SK-N-SH (cell line): ENCODE results near the gene MRPL21. TPM values are rescaled to one million over a fixed set of nuclear protein-coding genes. Genes with fewer than 3 reads are reported as not detected.

ENCODE experiments used
- CTCF ChIA-PET: fragments of 300-600, 350-600 bp; formaldehyde crosslinking; extraction: SDS; loops from one replicate; lab custom pipeline; 2021; lab: Yijun Ruan, JAX
- POLR2A ChIA-PET: fragments of 350-600 bp; sonication (Branson Sonifier 250); formaldehyde crosslinking; extraction: SDS; loops from one replicate; lab custom pipeline; 2020; ENCODE audit warnings: antibody characterized with exemption, inconsistent platforms; lab: Yijun Ruan, JAX
- DNase-seq: peaks from one replicate; pipeline ENCODE4 v3.0.0; 2012
- H2AFZ ChIP-seq: fragments of 200-600 bp; sonication (generic); 2 replicates; pipeline ENCODE4 v1.8.1; 2016; ENCODE audit warnings: antibody characterized with exemption, mild to moderate bottlenecking, low read depth
- H3F3A ChIP-seq: fragments of 200-600 bp; sonication (generic); replicated peaks from 2 replicates; pipeline ENCODE3; 2016; ENCODE audit warnings: antibody characterized with exemption, mild to moderate bottlenecking; ENCODE audit not compliant: insufficient read depth
- H3K27ac ChIP-seq, 2 experiments: fragments of 200-500 bp in 1 of 2; fragments of 200-600 bp in 1 of 2; sonication (Bioruptor generic) in 1 of 2; sonication (generic), shearing (Covaris generic) in 1 of 2; 2 replicates each; pipeline versions ENCODE4 v1.5.1 to v1.6.1; 2014 to 2016; ENCODE audit warnings: low read depth in 2 of 2, inconsistent platforms in 1 of 2, low read length in 1 of 2, mild to moderate bottlenecking in 1 of 2, mixed read lengths in 1 of 2
- H3K27me3 ChIP-seq: fragments of 200-600 bp; sonication (generic), shearing (Covaris generic); 2 replicates; pipeline ENCODE4 v1.6.1; 2016; ENCODE audit warnings: mixed run types; ENCODE audit not compliant: insufficient read depth
- H3K36me3 ChIP-seq, 2 experiments: fragments of 200-500 bp in 1 of 2; fragments of 200-600 bp in 1 of 2; sonication (Bioruptor generic) in 1 of 2; sonication (generic) in 1 of 2; replicated peaks in 1 of 2; 2 replicates each; pipeline versions ENCODE3 to v1.5.1; 2014 to 2016; ENCODE audit warnings: low read length in 1 of 2, mild to moderate bottlenecking in 1 of 2; ENCODE audit not compliant: insufficient read depth in 2 of 2, control insufficient read depth in 1 of 2
- H3K4me1 ChIP-seq, 2 experiments: fragments of 200-500 bp in 1 of 2; fragments of 200-600 bp in 1 of 2; sonication (Bioruptor generic) in 1 of 2; sonication (generic), shearing (Covaris generic) in 1 of 2; 2 replicates each; pipeline versions ENCODE4 v1.5.1 to v1.6.1; 2014 to 2016; ENCODE audit warnings: low read depth in 1 of 2, low read length in 1 of 2, mixed run types in 1 of 2; ENCODE audit not compliant: insufficient read depth in 2 of 2, control insufficient read depth in 1 of 2
- H3K4me2 ChIP-seq: fragments of 200-600 bp; sonication (generic), shearing (Covaris generic); 2 replicates; pipeline ENCODE4 v1.6.1; 2017; ENCODE audit warnings: mixed run types
- H3K4me3 ChIP-seq, 2 experiments: fragments of 200-500 bp in 1 of 2; fragments of 200-600 bp in 1 of 2; sonication (Bioruptor generic) in 1 of 2; sonication (generic), shearing (Covaris generic) in 1 of 2; 2 replicates each; pipeline versions ENCODE4 v1.5.1 to v1.8.1; 2014 to 2016; ENCODE audit warnings: low read depth in 2 of 2, inconsistent platforms in 1 of 2, low read length in 1 of 2, mild to moderate bottlenecking in 1 of 2, mixed read lengths in 1 of 2, moderate library complexity in 1 of 2
- H3K79me2 ChIP-seq: fragments of 200-600 bp; sonication (generic); 2 replicates; pipeline ENCODE4 v1.8.1; 2017; ENCODE audit warnings: mild to moderate bottlenecking; ENCODE audit not compliant: insufficient read depth
- H3K9ac ChIP-seq: fragments of 200-600 bp; sonication (generic); 2 replicates; pipeline ENCODE4 v1.6.1; 2017; ENCODE audit warnings: mixed run types
- H3K9me2 ChIP-seq: fragments of 200-600 bp; sonication (generic); 2 replicates; pipeline ENCODE4 v1.6.1; 2017; ENCODE audit warnings: mixed run types
- H3K9me3 ChIP-seq: fragments of 200-600 bp; sonication (generic); 2 replicates; pipeline ENCODE4 v1.6.1; 2017; ENCODE audit warnings: mixed run types, mild to moderate bottlenecking, moderate library complexity
- H4K20me1 ChIP-seq: fragments of 200-600 bp; sonication (generic); 2 replicates; pipeline ENCODE4 v1.6.1; 2017; ENCODE audit warnings: mild to moderate bottlenecking, mixed run types; ENCODE audit not compliant: insufficient read depth
- EP300 ChIP-seq, 2 experiments: IDR thresholded peaks; 2 replicates each; pipeline versions ENCODE4 v1.4.0 to v1.6.1; 2012; ENCODE audit warnings: borderline replicate concordance in 1 of 2, low read depth in 1 of 2, low read length in 1 of 2
- FOSL2 ChIP-seq: IDR thresholded peaks from 2 replicates; pipeline ENCODE4 v1.4.0; 2012; ENCODE audit warnings: low read depth, mild to moderate bottlenecking, moderate library complexity, borderline replicate concordance
- FOXM1 ChIP-seq: IDR thresholded peaks from 2 replicates; pipeline ENCODE4 v1.4.0; 2012; ENCODE audit warnings: low read depth, mild to moderate bottlenecking
- GABPA ChIP-seq: IDR thresholded peaks from 2 replicates; pipeline ENCODE4 v1.4.0; 2012; ENCODE audit warnings: low read depth, mild to moderate bottlenecking
- GATA2 ChIP-seq: sonication (generic); formaldehyde crosslinking; IDR thresholded peaks from 2 replicates; pipeline ENCODE4 v1.5.0; 2020; ENCODE audit warnings: mild to moderate bottlenecking, missing genetic modification reagents
- MAX ChIP-seq: IDR thresholded peaks from 2 replicates; pipeline ENCODE4 v1.4.0; 2012; ENCODE audit warnings: low read depth
- MXI1 ChIP-seq: IDR thresholded peaks from 2 replicates; pipeline ENCODE4 v1.6.1; 2012; ENCODE audit warnings: mild to moderate bottlenecking, low read depth, low read length, improper control_type of control experiment
- NFIC ChIP-seq: IDR thresholded peaks from 2 replicates; pipeline ENCODE4 v1.4.0; 2012; ENCODE audit warnings: borderline replicate concordance
- RAD21 ChIP-seq: IDR thresholded peaks from 2 replicates; pipeline ENCODE4 v1.6.1; 2012; ENCODE audit warnings: mild to moderate bottlenecking, low read length
- REST ChIP-seq: IDR thresholded peaks from 2 replicates; pipeline ENCODE4 v1.6.1; 2012; ENCODE audit warnings: mild to moderate bottlenecking, low read depth, low read length, moderate library complexity
- RFX5 ChIP-seq: IDR thresholded peaks from 2 replicates; pipeline ENCODE4 v1.6.1; 2012; ENCODE audit warnings: mild to moderate bottlenecking, improper control_type of control experiment, low read length
- SMC3 ChIP-seq: IDR thresholded peaks from 2 replicates; pipeline ENCODE4 v1.6.1; 2012; ENCODE audit warnings: low read depth, low read length, improper control_type of control experiment
- TAF1 ChIP-seq: IDR thresholded peaks from 2 replicates; pipeline ENCODE4 v1.6.1; 2012; ENCODE audit warnings: low read depth, mild to moderate bottlenecking, low read length, moderate library complexity, borderline replicate concordance
- TEAD4 ChIP-seq: IDR thresholded peaks from 2 replicates; pipeline ENCODE4 v1.4.0; 2012; ENCODE audit warnings: mild to moderate bottlenecking, borderline replicate concordance; ENCODE audit not compliant: insufficient read depth
- WGBS: methylation state at CpG from one replicate; pipeline ENCODE4 v1.1.6; 2017; ENCODE audit warnings: low lambda C conversion rate; 5-methylcytosine and 5-hydroxymethylcytosine counted together
- polyA plus RNA-seq, 3 experiments: library from polyadenylated mRNA; depleted of rRNA; stranded (reverse); fragments of >200 nt; gene quantifications; 2 replicates each; pipeline ENCODE4 v1.2.3, GENCODE V29; 2012
- TF ChIP-seq, protein P1 (sequence below): IDR thresholded peaks from 2 replicates; pipeline ENCODE4; 2012
- TF ChIP-seq, protein P2 (sequence below): fragments of 200-600 bp; sonication (generic); IDR thresholded peaks from 2 replicates; pipeline ENCODE4 v1.6.1; 2017; ENCODE audit warnings: antibody characterized with exemption, mild to moderate bottlenecking, moderate library complexity
- TF ChIP-seq, protein P3 (sequence below): fragments of 150-350 bp; IDR thresholded peaks from 2 replicates; pipeline ENCODE4 v1.6.1; 2017; ENCODE audit warnings: antibody characterized with exemption, low read length, low read depth, borderline replicate concordance

The MRPL21 gene
- polyA plus RNA-seq, 1 of the 3 experiments (the other 2 are of a cell fraction) = 125 TPM

GRCh38 chr11:68950762-68951161, 47.1 kb upstream of the MRPL21 start:
- no peak overlapping the region for H3K4me3 ChIP-seq
- H4K20me1 ChIP-seq = no peaks in the 10 kb centered on the region
- H3K4me2 ChIP-seq = no peak overlapping the region
- H3K9me3 ChIP-seq = no peaks in the 10 kb centered on the region
- no peaks in the 10 kb centered on the region for H3K79me2 ChIP-seq
- DNase-seq = no peak
- H3K4me1 ChIP-seq = no peaks in the 10 kb centered on the region
- H3K9ac ChIP-seq = no peak overlapping the region
- H3K27me3 ChIP-seq = no peaks in the 10 kb centered on the region
- 62% methylated on average over 6 of the region's 9 CpGs for WGBS
- no peak overlapping the region for H3K27ac ChIP-seq
- H3K36me3 ChIP-seq = no peaks in the 10 kb centered on the region
- H2AFZ ChIP-seq = no peak overlapping the region
- no peaks in the 10 kb centered on the region for H3K9me2 ChIP-seq
- POLR2A ChIA-PET = no interaction called here
- H3F3A ChIP-seq = no peaks in the 10 kb centered on the region
- CTCF ChIA-PET = interaction anchor here (1.5 kb wide), 1 partner anchor 50 kb away, joined by 5 read pairs; no protein-coding TSS in a partner anchor
- TF ChIP-seq, protein P1, sequence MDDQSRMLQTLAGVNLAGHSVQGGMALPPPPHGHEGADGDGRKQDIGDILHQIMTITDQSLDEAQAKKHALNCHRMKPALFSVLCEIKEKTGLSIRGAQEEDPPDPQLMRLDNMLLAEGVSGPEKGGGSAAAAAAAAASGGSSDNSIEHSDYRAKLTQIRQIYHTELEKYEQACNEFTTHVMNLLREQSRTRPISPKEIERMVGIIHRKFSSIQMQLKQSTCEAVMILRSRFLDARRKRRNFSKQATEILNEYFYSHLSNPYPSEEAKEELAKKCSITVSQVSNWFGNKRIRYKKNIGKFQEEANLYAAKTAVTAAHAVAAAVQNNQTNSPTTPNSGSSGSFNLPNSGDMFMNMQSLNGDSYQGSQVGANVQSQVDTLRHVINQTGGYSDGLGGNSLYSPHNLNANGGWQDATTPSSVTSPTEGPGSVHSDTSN = no peak
- no peak for TF ChIP-seq REST
- TF ChIP-seq NFIC = no peak
- no peak for TF ChIP-seq MAX
- TF ChIP-seq TEAD4 = no peak
- no peak for TF ChIP-seq EP300 (IDR thresholded peaks at IDR 0.05; ENCODE audit: borderline replicate concordance in 1 of 2, low read depth in 1 of 2, low read length in 1 of 2)
- TF ChIP-seq, protein P2, sequence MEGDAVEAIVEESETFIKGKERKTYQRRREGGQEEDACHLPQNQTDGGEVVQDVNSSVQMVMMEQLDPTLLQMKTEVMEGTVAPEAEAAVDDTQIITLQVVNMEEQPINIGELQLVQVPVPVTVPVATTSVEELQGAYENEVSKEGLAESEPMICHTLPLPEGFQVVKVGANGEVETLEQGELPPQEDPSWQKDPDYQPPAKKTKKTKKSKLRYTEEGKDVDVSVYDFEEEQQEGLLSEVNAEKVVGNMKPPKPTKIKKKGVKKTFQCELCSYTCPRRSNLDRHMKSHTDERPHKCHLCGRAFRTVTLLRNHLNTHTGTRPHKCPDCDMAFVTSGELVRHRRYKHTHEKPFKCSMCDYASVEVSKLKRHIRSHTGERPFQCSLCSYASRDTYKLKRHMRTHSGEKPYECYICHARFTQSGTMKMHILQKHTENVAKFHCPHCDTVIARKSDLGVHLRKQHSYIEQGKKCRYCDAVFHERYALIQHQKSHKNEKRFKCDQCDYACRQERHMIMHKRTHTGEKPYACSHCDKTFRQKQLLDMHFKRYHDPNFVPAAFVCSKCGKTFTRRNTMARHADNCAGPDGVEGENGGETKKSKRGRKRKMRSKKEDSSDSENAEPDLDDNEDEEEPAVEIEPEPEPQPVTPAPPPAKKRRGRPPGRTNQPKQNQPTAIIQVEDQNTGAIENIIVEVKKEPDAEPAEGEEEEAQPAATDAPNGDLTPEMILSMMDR = no peak
- TF ChIP-seq RFX5 = no peak
- no peak for TF ChIP-seq FOSL2
- no peak for TF ChIP-seq GATA2 (CRISPR knock-in tag)
- TF ChIP-seq GABPA = no peak
- TF ChIP-seq, protein P3, sequence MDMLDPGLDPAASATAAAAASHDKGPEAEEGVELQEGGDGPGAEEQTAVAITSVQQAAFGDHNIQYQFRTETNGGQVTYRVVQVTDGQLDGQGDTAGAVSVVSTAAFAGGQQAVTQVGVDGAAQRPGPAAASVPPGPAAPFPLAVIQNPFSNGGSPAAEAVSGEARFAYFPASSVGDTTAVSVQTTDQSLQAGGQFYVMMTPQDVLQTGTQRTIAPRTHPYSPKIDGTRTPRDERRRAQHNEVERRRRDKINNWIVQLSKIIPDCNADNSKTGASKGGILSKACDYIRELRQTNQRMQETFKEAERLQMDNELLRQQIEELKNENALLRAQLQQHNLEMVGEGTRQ = no peak
- TF ChIP-seq FOXM1 = no peak
- no peak for TF ChIP-seq TAF1
- TF ChIP-seq SMC3 = no peak
- TF ChIP-seq MXI1 = no peak
- no peak for TF ChIP-seq RAD21
- TF ChIP-seq, all 33 proteins: peak for 0
